Stimulated activated CD8-positive, alpha-beta memory T cell treated with anti-CD3 and anti-CD28 coated beads, Interleukin-2, amount 100 ng/mL, for 48 hours (primary cell): ENCODE data around the gene CACHD1.
A peak's percentile ranks its signal among the peaks of the same experiment; 100 is the strongest.

Experiments
- DNase-seq, 2 donors: peaks; one replicate each; pipeline ENCODE4 v3.0.0-alpha.2; 2020; ENCODE audit warnings: low read depth in 2 of 2

The CACHD1 gene

GRCh38 chr1:64654519-64655341, 184.8 kb downstream of the CACHD1 start:
- no peak for DNase-seq

GRCh38 chr1:64655861-64656260, 185.9 kb downstream of the CACHD1 start:
- DNase-seq: no peak

DNA sequence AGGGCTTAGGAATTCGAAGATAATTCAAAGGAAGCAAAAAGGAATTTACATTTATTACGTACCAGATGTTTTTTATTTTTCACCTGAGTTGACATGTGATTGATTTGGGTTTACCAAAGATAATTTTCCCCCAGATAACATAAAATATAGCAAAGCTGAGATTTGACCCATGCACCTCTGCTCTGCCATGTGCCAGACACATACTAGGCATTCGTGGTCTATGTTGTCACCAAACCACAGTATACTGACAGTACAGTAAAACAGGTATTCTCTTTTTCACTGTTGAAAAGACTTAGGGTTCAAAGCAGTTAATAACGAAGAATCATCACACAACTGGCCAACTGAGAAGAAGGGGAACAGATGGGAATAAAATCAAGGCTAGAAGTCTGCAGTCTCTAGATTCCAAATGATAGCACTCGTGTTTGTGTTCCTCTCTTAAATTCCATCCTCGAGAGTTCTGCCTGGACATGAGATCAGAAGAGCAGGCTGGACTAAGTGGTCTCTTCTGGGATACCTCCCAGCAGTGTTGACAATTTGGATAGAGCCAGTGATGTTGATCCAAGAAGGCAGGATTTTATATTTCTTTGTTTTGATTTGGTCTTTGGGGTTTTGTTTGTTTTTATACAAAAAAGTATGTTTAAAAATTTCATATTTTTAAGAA, 189.7 kb downstream of the CACHD1 start:
- no peak for DNase-seq

DNA sequence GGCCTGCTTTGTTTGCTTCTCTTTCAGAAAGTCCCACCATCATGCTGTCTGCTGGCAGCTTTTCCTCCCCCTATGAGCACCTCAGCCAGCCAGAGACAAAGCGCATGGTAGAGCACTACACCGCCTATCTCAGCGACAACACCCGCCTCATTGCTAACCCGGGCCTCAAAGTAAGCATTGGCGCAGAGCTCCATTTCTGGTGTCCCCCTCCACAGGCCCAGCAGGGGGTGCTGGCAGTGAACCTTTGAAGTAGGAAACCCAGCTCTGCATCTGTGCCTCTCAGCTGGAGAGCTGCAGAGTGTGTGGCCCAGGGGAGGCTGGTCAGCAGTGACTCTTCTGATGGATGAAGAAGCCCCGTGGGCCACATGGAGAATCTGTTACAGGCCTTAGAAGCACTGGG, 193.7 kb downstream of the CACHD1 start:
- peak in 1 of 2 donors; percentile 5 for DNase-seq

DNA sequence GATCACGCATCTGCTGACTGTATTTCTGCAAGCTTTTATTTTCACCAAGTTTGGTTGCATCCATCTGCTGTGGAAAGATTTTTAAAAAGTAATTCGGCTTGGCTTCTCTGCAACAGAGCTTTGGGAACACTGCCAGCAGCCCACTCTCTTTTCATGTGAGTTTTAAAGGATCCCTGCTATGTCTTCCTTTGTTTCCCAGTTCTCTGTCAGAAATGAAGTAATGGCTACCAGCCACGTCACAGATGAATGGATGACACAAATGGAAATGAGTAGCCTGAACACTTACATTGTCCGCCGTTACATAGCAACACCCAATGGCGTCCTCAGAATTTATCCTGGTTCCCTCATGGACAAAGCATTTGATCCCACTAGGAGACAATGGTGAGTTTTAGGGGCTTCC, 194.4 kb downstream of the CACHD1 start:
- DNase-seq: no peak

DNA sequence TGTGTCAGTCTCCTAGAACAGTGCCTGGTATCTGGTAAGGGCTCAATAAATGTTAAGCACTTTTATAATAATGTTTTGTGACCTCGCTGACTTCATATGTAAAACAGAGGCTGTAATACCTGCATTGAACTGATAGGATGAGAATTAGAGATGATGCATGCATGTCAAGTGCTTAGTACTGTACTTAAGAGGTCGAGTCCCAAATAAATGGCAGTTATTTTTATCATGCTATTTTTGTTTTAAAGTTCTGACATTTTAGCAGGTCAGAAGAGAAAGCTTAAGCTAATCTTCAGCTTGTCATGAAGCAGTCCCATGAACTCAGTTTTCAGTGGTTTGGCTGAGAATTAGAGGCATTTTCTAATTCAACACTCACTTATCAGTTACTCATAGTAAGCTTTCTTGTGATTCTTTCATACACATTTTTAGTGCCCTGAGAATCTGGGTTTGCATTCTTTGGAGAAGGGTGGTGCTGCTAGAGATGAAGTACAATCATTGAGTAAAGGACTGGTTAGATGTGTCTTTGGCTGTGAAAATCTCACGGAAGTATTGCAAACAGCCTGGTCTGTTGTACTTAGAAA, 199.3 kb downstream of the CACHD1 start:
- DNase-seq: no peak

DNA sequence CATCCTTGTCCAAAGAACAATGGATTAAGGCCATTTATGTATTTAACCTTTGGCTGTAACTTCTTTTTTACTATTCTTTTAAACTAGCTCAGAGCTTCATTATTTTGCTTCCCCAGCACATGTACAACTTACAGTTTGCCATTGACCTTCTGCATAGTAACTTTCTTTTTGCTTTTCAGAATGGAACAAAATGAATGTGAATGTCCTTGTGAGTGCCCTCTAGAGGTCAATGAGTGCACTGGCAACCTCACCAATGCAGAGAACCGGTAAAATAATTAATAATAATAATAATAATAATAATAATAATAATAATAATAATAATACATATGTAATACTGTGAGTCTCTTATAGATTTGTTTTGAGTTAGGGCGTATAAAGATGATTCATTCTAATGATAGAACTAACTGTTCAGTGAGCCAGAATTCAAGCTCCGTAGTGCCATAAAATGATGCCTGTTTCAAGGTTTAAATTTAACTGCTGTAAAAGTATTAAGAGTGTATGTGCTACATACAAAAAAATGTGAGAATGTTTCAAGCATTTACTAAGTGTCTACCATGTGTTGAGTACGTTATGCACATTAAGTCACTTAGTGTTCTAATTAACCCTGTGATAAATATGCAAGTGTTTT, 205.9 kb downstream of the CACHD1 start:
- no peak for DNase-seq

GRCh38 chr1:64676386-64676785, 206.5 kb downstream of the CACHD1 start:
- DNase-seq: no peak

GRCh38 chr1:64677532-64677931, 207.6 kb downstream of the CACHD1 start:
- no peak for DNase-seq

GRCh38 chr1:64678366-64678765, 208.4 kb downstream of the CACHD1 start:
- DNase-seq: no peak

- DNase-seq: no peak
Observed at GRCh38 chr1:64679177-64679576, 209.2 kb downstream of the CACHD1 start.

- no peak for DNase-seq
Observed at GRCh38 chr1:64680599-64680998, 210.7 kb downstream of the CACHD1 start.

- no peak for DNase-seq
Observed at GRCh38 chr1:64681043-64681442, 211.1 kb downstream of the CACHD1 start.

DNA sequence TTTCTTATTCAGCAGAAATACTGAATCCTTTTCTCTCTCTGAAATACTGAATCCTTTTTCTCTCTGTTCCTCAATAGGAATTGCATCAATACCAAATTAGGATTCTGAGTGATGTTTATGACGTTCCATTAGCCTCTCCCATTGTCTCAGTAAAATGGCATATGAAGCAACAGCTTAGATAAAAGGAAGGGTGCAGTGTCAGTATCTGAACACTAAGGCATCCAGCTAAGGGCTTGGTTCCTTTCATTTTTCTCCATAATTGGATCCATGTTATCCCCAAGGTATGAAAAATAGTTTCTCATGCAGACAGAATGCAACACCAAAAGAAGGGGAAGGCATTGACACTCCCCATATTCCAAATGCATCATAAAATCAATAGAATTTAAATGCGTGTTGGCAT, 213.5 kb downstream of the CACHD1 start:
- no peak for DNase-seq

- no peak for DNase-seq
Observed at GRCh38 chr1:64685217-64685616, 215.3 kb downstream of the CACHD1 start.

GRCh38 chr1:64685765-64686341, 215.9 kb downstream of the CACHD1 start:
- DNase-seq: no peak

DNA sequence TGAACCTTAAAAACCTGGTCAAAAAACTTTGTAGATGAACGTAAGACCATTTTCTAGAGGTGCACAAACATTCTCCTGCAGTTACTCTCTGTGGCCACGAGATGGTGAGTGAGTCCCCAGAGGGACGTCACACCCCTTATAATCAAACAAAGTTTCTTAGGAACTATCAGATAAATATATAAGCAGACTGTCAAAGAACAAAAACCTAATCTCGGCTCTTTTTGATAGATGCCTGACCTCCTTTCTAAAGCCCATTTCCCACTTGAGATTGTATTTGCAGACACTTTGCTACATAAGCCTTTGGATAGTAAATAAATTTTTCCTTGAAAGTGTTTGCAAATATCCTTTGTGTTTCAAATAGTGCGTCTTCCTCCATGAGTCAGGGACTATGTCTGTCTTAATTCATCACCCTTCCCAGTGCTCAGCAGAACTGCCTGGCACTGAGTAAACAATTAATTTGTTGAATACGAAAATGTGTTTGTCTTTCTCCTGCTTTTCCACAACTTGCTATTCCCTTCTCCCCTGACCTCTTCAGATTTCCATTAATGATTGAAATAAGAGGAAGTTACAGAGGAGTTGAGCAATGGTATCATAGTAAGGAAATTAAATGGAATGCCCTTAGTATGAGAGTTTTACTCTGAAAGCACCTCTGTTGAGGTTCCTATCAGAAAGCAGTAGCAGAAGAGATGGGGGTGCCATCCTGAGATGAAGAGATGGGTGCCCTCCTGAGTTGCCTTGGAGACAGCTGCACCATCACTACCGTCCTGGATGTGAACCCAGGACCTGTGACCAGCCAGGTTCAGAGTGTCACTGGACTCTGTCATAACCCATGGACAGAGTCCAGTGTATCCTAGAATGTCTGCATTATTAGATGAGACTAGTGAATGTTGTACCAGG, 217.1 kb downstream of the CACHD1 start:
- no peak for DNase-seq

DNA sequence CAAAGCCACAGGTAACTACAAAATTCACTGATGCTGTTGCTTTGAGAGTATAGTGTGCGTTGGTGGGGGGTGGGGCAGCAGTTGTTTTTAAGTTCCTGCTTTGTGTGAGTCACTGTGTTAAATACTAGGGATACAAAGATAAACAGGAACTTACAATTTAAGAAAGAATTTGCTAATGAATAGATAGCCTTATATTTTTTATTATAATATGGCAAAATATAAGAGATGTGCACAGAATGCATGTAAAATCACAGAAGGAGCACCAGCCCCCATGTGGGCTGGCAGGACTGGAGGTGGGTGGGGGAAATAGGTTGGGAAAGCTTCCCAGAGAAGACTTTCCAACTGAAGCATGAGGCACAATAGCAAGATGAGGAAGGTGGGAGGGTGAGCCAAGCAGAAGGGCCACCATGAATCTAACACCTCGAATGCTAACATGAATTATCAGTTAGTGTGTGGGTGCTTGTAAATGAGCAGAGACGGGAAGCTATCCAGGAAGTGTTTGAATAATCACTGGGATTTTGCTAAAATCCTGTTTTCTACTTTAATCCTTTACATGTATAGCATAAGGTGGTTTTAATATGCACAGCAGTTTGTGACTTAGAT, 217.9 kb downstream of the CACHD1 start:
- no peak for DNase-seq

- no peak for DNase-seq
Observed at GRCh38 chr1:64691626-64692025, 221.7 kb downstream of the CACHD1 start.

DNA sequence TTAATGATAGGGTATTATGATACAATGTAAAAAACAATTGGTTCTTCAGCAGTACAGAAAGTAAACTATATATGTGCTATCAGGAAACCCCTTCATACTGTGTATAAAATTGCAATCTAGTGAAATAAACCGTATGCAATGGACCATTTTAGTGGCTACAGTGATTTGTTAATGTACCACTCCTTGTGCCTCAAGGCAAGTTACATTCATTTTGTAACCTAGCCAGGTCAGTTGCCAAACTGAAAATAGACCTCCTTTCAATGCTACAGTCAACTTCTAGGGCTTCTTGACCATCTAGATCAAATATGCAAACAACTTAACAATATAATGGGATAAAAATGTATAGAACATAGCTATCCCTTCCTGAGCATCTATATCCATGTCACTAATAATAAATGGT, 223.0 kb downstream of the CACHD1 start:
- no peak for DNase-seq

- no peak for DNase-seq
Observed at GRCh38 chr1:64693406-64693805, 223.5 kb downstream of the CACHD1 start.
